ENCODE results near the gene NCK1.
A peak's percentile ranks its signal among the peaks of the same experiment; 100 is the strongest.

NCK1 gene

GRCh38 chr3:136913168-136913567, 51.2 kb downstream of the NCK1 start:
- no peak for DNase-seq

GRCh38 chr3:136914739-136915138, 52.7 kb downstream of the NCK1 start:
- DNase-seq: no peak

GRCh38 chr3:136916223-136916622, 54.2 kb downstream of the NCK1 start:
- no peak for DNase-seq

- peak in 1 of 2 donors; percentile 79 for DNase-seq
Observed at GRCh38 chr3:136919799-136920580, 58.0 kb downstream of the NCK1 start.

GRCh38 chr3:136920904-136921611, 59.0 kb downstream of the NCK1 start:
- DNase-seq: peak in 1 of 2 donors; percentile 34

GRCh38 chr3:136925425-136926190, 63.6 kb downstream of the NCK1 start:
- no peak for DNase-seq

- DNase-seq: no peak
Observed at GRCh38 chr3:136928240-136928639, 66.2 kb downstream of the NCK1 start.

GRCh38 chr3:136929977-136930670, 68.1 kb downstream of the NCK1 start:
- DNase-seq: no peak

- no peak for DNase-seq
Observed at GRCh38 chr3:136931606-136932005, 69.6 kb downstream of the NCK1 start.

GRCh38 chr3:136932523-136932922, 70.5 kb downstream of the NCK1 start:
- DNase-seq: no peak

- DNase-seq: no peak
Observed at GRCh38 chr3:136932978-136933772, 71.2 kb downstream of the NCK1 start.

GRCh38 chr3:136937175-136937574, 75.2 kb downstream of the NCK1 start:
- no peak for DNase-seq

GRCh38 chr3:136937851-136938250, 75.8 kb downstream of the NCK1 start:
- DNase-seq: no peak

GRCh38 chr3:136938334-136938733, 76.3 kb downstream of the NCK1 start:
- DNase-seq: no peak

GRCh38 chr3:136939489-136939888, 77.5 kb downstream of the NCK1 start:
- DNase-seq: peak in 1 of 2 donors; percentile 19

GRCh38 chr3:136942803-136943202, 80.8 kb downstream of the NCK1 start:
- DNase-seq: no peak

- DNase-seq: no peak
Observed at GRCh38 chr3:136943436-136943835, 81.4 kb downstream of the NCK1 start.

GRCh38 chr3:136946978-136947377, 85.0 kb downstream of the NCK1 start:
- no peak for DNase-seq

GRCh38 chr3:136947477-136947876, 85.5 kb downstream of the NCK1 start:
- no peak for DNase-seq

- DNase-seq: no peak
Observed at GRCh38 chr3:136949146-136949545, 87.1 kb downstream of the NCK1 start.

- no peak for DNase-seq
Observed at GRCh38 chr3:136949708-136950107, 87.7 kb downstream of the NCK1 start.

GRCh38 chr3:136950623-136951022, 88.6 kb downstream of the NCK1 start:
- no peak for DNase-seq
